Astrocyte (in vitro differentiated cells and primary cell): ENCODE data around the gene NDUFA6. TPM values are rescaled to one million over a fixed set of nuclear protein-coding genes. Genes with fewer than 3 reads are reported as not detected.

Source experiments
- DNase-seq: peaks from one replicate; pipeline ENCODE4 v3.0.0-alpha.2; 2010; ENCODE audit warnings: low read depth
- FAIRE-seq: peaks from 2 replicates; lab custom pipeline; 2011; peaks lifted over from hg19 to GRCh38; lab: Jason Lieb, UNC
- H2AFZ ChIP-seq: 2 replicates; pipeline ENCODE4 v1.6.0; 2012; ENCODE audit warnings: low read depth, low read length, inconsistent platforms
- H3K27ac ChIP-seq: 2 replicates; pipeline ENCODE4 v1.5.1; 2011; ENCODE audit warnings: low read depth, low read length, inconsistent platforms
- H3K27me3 ChIP-seq: 2 replicates; pipeline ENCODE4 v1.6.0; 2011; ENCODE audit warnings: low read length, inconsistent platforms; ENCODE audit not compliant: insufficient read depth
- H3K36me3 ChIP-seq: 2 replicates; pipeline ENCODE4 v1.5.1; 2011; ENCODE audit warnings: low read length, inconsistent platforms; ENCODE audit not compliant: insufficient read depth
- H3K4me1 ChIP-seq: 2 replicates; pipeline ENCODE4 v1.5.1; 2011; ENCODE audit warnings: low read length, inconsistent platforms; ENCODE audit not compliant: insufficient read depth
- H3K4me2 ChIP-seq: 2 replicates; pipeline ENCODE4 v1.6.0; 2012; ENCODE audit warnings: low read length, inconsistent platforms
- H3K4me3 ChIP-seq: 2 replicates; pipeline ENCODE4 v1.5.1; 2011; ENCODE audit warnings: low read depth, mild to moderate bottlenecking, low read length, inconsistent platforms; ENCODE audit not compliant: insufficient read depth
- H3K79me2 ChIP-seq: 2 replicates; pipeline ENCODE4 v1.6.0; 2012; ENCODE audit warnings: mild to moderate bottlenecking, low read length, inconsistent platforms; ENCODE audit not compliant: insufficient read depth
- H3K9ac ChIP-seq: 2 replicates; pipeline ENCODE4 v1.6.0; 2012; ENCODE audit warnings: mild to moderate bottlenecking, low read length, inconsistent platforms
- H3K9me3 ChIP-seq: 2 replicates; pipeline ENCODE4 v1.5.1; 2012; ENCODE audit warnings: low read depth, mild to moderate bottlenecking, low read length, inconsistent platforms; ENCODE audit not compliant: insufficient read depth
- H4K20me1 ChIP-seq: 2 replicates; pipeline ENCODE4 v1.6.0; 2012; ENCODE audit warnings: low read length, inconsistent platforms; ENCODE audit not compliant: insufficient read depth
- H3K27ac Mint-ChIP-seq: one replicate; pipeline ENCODE4 v1.8.0; 2021; ENCODE audit warnings: mild to moderate bottlenecking, mixed read lengths; ENCODE audit not compliant: unreplicated experiment
- H3K27me3 Mint-ChIP-seq: one replicate; pipeline ENCODE4 v1.8.0; 2021; ENCODE audit warnings: low read depth, mixed read lengths; ENCODE audit not compliant: unreplicated experiment
- H3K36me3 Mint-ChIP-seq: one replicate; pipeline ENCODE4 v1.8.0; 2021; ENCODE audit warnings: low read depth, mixed read lengths; ENCODE audit not compliant: unreplicated experiment
- H3K4me1 Mint-ChIP-seq: one replicate; pipeline ENCODE4 v1.8.0; 2021; ENCODE audit warnings: low read depth, mixed read lengths; ENCODE audit not compliant: unreplicated experiment
- H3K4me3 Mint-ChIP-seq: one replicate; pipeline ENCODE4 v1.8.0; 2021; ENCODE audit warnings: mild to moderate bottlenecking, moderate library complexity, mixed read lengths; ENCODE audit not compliant: unreplicated experiment
- H3K9me3 Mint-ChIP-seq: one replicate; pipeline ENCODE4 v1.8.0; 2021; ENCODE audit warnings: mild to moderate bottlenecking, mixed read lengths; ENCODE audit not compliant: unreplicated experiment
- EZH2 ChIP-seq: IDR thresholded peaks from 2 replicates; pipeline ENCODE4 v1.6.1; 2012; ENCODE audit warnings: mild to moderate bottlenecking, low read length, inconsistent platforms; ENCODE audit not compliant: insufficient read depth
- total RNA-seq: library from RNA; stranded (reverse); gene quantifications from 2 replicates; pipeline ENCODE4 v1.2.1, GENCODE V29; 2021
- TF ChIP-seq, protein P1 (sequence below): IDR thresholded peaks from 2 replicates; pipeline ENCODE4 v1.5.1; 2011; ENCODE audit warnings: low read depth, mild to moderate bottlenecking, inconsistent platforms, low read length, moderate library complexity; ENCODE audit not compliant: insufficient read depth

The NDUFA6 gene
- total RNA-seq, 1 donor from 2014 or later = 58.6 TPM

DNA sequence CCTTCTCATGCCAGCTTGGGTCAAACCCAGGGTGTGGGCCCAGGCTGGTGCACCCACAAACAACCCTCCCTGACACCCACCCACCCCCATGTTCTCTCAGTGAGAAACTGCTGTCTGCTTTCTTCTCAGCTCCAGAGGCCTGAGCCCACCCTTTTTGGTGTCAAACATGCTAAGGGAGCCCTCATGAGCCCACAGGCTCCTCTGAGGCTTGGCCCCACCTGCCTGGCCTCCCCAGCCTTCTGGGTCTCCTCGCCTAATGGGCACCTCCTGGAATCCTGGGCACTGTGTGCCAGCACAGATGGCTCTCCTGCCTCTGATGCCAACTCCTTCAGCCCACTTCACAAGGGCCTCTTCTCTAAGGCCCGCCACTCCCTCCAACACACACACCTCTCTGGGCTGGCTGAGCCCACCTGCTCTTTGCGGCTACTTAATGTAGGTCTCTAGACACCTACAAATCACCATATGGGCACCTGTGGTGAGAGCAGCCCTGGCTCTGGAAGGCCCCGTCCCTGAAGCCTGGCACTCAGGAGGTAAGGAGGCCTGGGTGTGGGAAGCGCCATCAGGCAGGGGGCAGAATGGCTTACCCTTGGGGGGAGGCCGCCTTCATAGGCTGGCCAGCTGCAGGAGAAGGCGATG is 24.3 kb downstream of the NDUFA6 start:
- H3K4me3 ChIP-seq = no peak overlapping the region
- H3K36me3 Mint-ChIP-seq = peaks cover 9% of the 10 kb centered on the region
- no peak overlapping the region for H3K27ac ChIP-seq
- no peaks in the 10 kb centered on the region for H3K27me3 ChIP-seq
- H3K9me3 ChIP-seq = no peaks in the 10 kb centered on the region
- H2AFZ ChIP-seq = no peak overlapping the region
- FAIRE-seq (no peak), DNase-seq (no peak)
- H3K36me3 ChIP-seq = no peaks in the 10 kb centered on the region
- no peak overlapping the region for H3K4me3 Mint-ChIP-seq
- no peak overlapping the region for H3K27ac Mint-ChIP-seq
- peaks cover 12% of the 10 kb centered on the region for H3K4me1 ChIP-seq
- no peaks in the 10 kb centered on the region for H3K79me2 ChIP-seq
- H3K4me1 Mint-ChIP-seq = no peaks in the 10 kb centered on the region
- no peak overlapping the region for H3K9ac ChIP-seq
- H4K20me1 ChIP-seq = no peaks in the 10 kb centered on the region
- no peak overlapping the region for H3K4me2 ChIP-seq
- TF ChIP-seq, protein P1, sequence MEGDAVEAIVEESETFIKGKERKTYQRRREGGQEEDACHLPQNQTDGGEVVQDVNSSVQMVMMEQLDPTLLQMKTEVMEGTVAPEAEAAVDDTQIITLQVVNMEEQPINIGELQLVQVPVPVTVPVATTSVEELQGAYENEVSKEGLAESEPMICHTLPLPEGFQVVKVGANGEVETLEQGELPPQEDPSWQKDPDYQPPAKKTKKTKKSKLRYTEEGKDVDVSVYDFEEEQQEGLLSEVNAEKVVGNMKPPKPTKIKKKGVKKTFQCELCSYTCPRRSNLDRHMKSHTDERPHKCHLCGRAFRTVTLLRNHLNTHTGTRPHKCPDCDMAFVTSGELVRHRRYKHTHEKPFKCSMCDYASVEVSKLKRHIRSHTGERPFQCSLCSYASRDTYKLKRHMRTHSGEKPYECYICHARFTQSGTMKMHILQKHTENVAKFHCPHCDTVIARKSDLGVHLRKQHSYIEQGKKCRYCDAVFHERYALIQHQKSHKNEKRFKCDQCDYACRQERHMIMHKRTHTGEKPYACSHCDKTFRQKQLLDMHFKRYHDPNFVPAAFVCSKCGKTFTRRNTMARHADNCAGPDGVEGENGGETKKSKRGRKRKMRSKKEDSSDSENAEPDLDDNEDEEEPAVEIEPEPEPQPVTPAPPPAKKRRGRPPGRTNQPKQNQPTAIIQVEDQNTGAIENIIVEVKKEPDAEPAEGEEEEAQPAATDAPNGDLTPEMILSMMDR = no peak
- no peak for TF ChIP-seq EZH2
- H3K9me3 Mint-ChIP-seq = no peaks in the 10 kb centered on the region
- H3K27me3 Mint-ChIP-seq = no peaks in the 10 kb centered on the region

DNA sequence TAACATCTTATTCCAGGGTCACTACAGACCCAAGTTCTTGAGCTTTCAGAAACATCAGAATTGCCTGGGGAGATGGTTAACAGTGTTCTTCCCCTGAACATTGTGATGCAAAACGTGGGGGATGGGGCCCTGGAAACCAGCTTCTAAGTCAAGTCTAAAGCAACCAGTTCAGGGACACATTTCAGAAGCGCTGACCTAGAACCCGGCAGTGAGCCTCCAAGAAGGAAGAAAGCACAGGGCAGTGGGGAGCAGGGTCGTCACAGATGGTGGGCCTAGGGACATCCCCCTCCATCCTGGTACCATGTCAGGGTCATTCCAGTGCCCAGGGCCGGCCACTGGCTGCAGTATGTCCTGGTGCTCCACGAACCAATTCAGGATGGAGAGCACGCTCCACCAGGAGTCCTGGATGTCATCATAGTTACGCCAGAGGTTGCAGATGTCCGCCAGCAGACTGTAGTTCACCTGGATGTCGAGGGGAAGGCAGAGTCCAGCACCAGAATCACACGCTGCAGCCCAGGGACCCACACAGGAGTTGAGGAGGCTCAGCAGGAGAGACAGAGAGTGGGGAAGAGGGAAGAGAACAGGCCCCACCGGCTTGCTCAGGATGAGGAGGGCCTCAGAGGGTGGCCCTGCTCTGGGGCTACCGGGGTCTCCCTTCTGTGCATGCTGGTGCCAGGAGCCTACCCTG is 25.0 kb downstream of the NDUFA6 start:
- no peak for FAIRE-seq

More for the DNA sequence above, 25.0 kb downstream of the NDUFA6 start:
- H3K9me3 Mint-ChIP-seq = no peaks in the 10 kb centered on the region
- H3K27me3 Mint-ChIP-seq = no peaks in the 10 kb centered on the region
- H3K79me2 ChIP-seq = no peaks in the 10 kb centered on the region
- DNase-seq = no peak
- no peak overlapping the region for H3K9ac ChIP-seq
- H3K4me1 Mint-ChIP-seq = no peaks in the 10 kb centered on the region
- H4K20me1 ChIP-seq = no peaks in the 10 kb centered on the region
- no peak overlapping the region for H3K4me2 ChIP-seq
- H3K27ac ChIP-seq = no peak overlapping the region
- no peak overlapping the region for H3K4me3 ChIP-seq
- H3K9me3 ChIP-seq = no peaks in the 10 kb centered on the region
- no peak overlapping the region for H3K27ac Mint-ChIP-seq
- no peaks in the 10 kb centered on the region for H3K27me3 ChIP-seq
- peaks cover 14% of the 10 kb centered on the region for H3K36me3 Mint-ChIP-seq
- H3K4me1 ChIP-seq = peaks cover 7% of the 10 kb centered on the region
- no peak overlapping the region for H3K4me3 Mint-ChIP-seq
- peaks cover 2% of the 10 kb centered on the region for H3K36me3 ChIP-seq
- TF ChIP-seq EZH2 = no peak
- TF ChIP-seq, protein P1 = no peak
- no peak overlapping the region for H2AFZ ChIP-seq
